ENCODE data around the gene ADORA2A. TPM values are rescaled to one million over a fixed set of nuclear protein-coding genes. Genes with fewer than 3 reads are reported as not detected.

Gene ADORA2A
- total and polyA plus RNA-seq, 2 of the 8 experiments (the other 6 are each of a cell fraction or from before 2014, with no cell fraction given): 7.1 to 20.3 TPM

DNA sequence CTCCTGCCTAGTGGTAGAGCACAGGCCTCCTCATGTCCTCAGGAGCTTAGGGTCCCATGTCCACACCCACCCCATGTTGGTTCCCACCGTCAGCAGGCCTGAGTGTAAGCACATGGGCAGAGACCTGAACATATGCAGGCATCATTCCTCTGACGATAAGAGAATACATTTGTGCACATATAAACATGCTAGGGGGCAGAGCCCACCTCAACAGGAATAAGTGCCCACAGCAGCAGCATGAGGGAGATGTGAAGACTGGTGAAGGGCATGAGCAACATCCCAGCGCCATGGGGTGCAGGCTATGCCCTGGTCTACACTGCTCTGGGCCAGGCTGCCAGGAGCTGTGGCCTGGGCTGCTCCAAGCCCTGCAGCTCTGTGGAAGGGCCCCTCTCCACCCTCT lies 16.9 kb downstream of the ADORA2A start:
- H2BK12ac ChIP-seq (ENCODE audit: low read depth, low read length): no peak overlapping the region
- no peaks in the 10 kb centered on the region for H4K20me1 ChIP-seq (replicated peaks in 1 of 2; ENCODE audit: control insufficient read depth in 1 of 2, insufficient read depth in 2 of 2, low read length in 2 of 2)
- no peak overlapping the region for H3K56ac ChIP-seq (replicated peaks; ENCODE audit: insufficient read length, low read depth, low read length)
- H2BK5ac ChIP-seq (ENCODE audit: low read depth, low read length): no peak overlapping the region
- H4K91ac ChIP-seq (replicated peaks; ENCODE audit: insufficient read length, low read length): no peak overlapping the region
- H3K4me3 ChIP-seq (ENCODE audit: extremely low read depth in 1 of 4, insufficient read depth in 2 of 4, low read depth in 3 of 4, low read length in 4 of 4): no peak overlapping the region
- ChIA-PET POLR2A (ENCODE audit: partially characterized antibody) (interaction anchor here (1.1 kb wide), 1 partner anchor 18 kb away, joined by 3 read pairs; no protein-coding TSS in a partner anchor), CTCF (ENCODE audit: partially characterized antibody) (interaction anchor here (1.1 to 2.9 kb wide), 10 partner anchors 9 to 82 kb away, joined by 3 to 9 read pairs (median 4); no protein-coding TSS in a partner anchor)
- no peaks in the 10 kb centered on the region for H3K9me3 ChIP-seq (ENCODE audit: insufficient read depth in 2 of 2, low read depth in 1 of 2, low read length in 1 of 2)
- no peaks in the 10 kb centered on the region for H3K36me3 ChIP-seq (ENCODE audit: control insufficient read depth in 2 of 4, insufficient read depth in 4 of 4, low read length in 3 of 4)
- no peak overlapping the region for H3K14ac ChIP-seq (ENCODE audit: insufficient read length)
- no peak overlapping the region for H2BK15ac ChIP-seq (ENCODE audit: low read length)
- H4K5ac ChIP-seq (ENCODE audit: insufficient read length, low read depth, low read length): no peak overlapping the region
- TF ChIP-seq CHD1 (IDR thresholded peaks at IDR 0.05; ENCODE audit: low read depth, low read length) (no peak), TAF7 (optimal IDR thresholded peaks at IDR 0.05; ENCODE audit: borderline replicate concordance, low read depth, low read length) (no peak), RXRA (IDR thresholded peaks at IDR 0.05; ENCODE audit: insufficient read depth, low read depth, low read length) (no peak), SUZ12 (IDR thresholded peaks at IDR 0.05; ENCODE audit: low read length) (no peak), NRF1 (IDR thresholded peaks at IDR 0.05; ENCODE audit: low read depth, low read length) (no peak), GTF2F1 (IDR thresholded peaks at IDR 0.05; ENCODE audit: borderline replicate concordance, low read depth, low read length) (no peak)
- FAIRE-seq: no peak
- 84% methylated on average over 3 of the region's 3 CpGs; no CpG with 5 or more reads in 1 of the 2 experiments for WGBS, 2 experiments (ENCODE audit: extremely low coverage in 1 of 2, insufficient coverage in 1 of 2, insufficient read length in 1 of 2, insufficient replicate concordance in 2 of 2, low coverage in 1 of 2, low lambda C conversion rate in 2 of 2, missing lambda C conversion rate in 1 of 2)
- H3K4me2 ChIP-seq (ENCODE audit: insufficient read depth in 1 of 2, low read depth in 2 of 2, low read length in 2 of 2): no peak overlapping the region
- no peak overlapping the region for H2BK120ac ChIP-seq (replicated peaks; ENCODE audit: low read depth, low read length)
- no peak overlapping the region for H4K8ac ChIP-seq (ENCODE audit: extremely low read depth, insufficient read depth, low read length)
- DNase-seq (ENCODE audit: low read depth in 1 of 2, low spot score in 2 of 2): no peak
- no peaks in the 10 kb centered on the region for H3K27me3 ChIP-seq (replicated peaks in 1 of 4; ENCODE audit: control insufficient read depth in 3 of 4, extremely low read depth in 1 of 4, insufficient read depth in 3 of 4, low read length in 3 of 4)
- H3K27ac ChIP-seq (ENCODE audit: low read depth, low read length): no peak overlapping the region
- no peak overlapping the region for H3K23ac ChIP-seq (ENCODE audit: insufficient read length)
- no peak overlapping the region for H3K9ac ChIP-seq (replicated peaks in 1 of 4; ENCODE audit: extremely low read depth in 1 of 4, low read depth in 3 of 4, low read length in 3 of 4)
- H3K23me2 ChIP-seq (ENCODE audit: low read depth, low read length): no peaks in the 10 kb centered on the region
- no peak overlapping the region for H2BK20ac ChIP-seq (ENCODE audit: low read length)
- no peak overlapping the region for H2AK5ac ChIP-seq (ENCODE audit: low read depth, low read length)
- no peak overlapping the region for H3K18ac ChIP-seq (ENCODE audit: extremely low read depth, low read length)
- no peaks in the 10 kb centered on the region for H3K79me1 ChIP-seq (ENCODE audit: low read depth, low read length)
- H2AFZ ChIP-seq (ENCODE audit: low read length): no peak overlapping the region
- no peaks in the 10 kb centered on the region for H3K79me2 ChIP-seq (ENCODE audit: control insufficient read depth in 1 of 2, insufficient read depth in 2 of 2, low read length in 2 of 2)
- H3K4ac ChIP-seq (replicated peaks; ENCODE audit: insufficient read length, low read depth, low read length): no peak overlapping the region
- peaks cover 0 to 7% (median 5%) of the 10 kb centered on the region in 4 experiments; a peak in 4 of 7 replicates for H3K4me1 ChIP-seq (replicated peaks in 1 of 4; ENCODE audit: control insufficient read depth in 3 of 4, insufficient read depth in 4 of 4, low read length in 3 of 4)
